ENCODE results near the gene MRPL52. TPM values are rescaled to one million over a fixed set of nuclear protein-coding genes. Genes with fewer than 3 reads are reported as not detected.
A peak's percentile ranks its signal among the peaks of the same experiment; 100 is the strongest.

Gene MRPL52
- total RNA-seq, 1 donor from 2014 or later = 137 TPM

GRCh38 chr14:22830443-22831010 is 840 bp downstream of the MRPL52 start:
- H3K4me3 Mint-ChIP-seq = peak overlapping the region; percentile 92
- peaks cover 24% of the 10 kb centered on the region for H3K4me1 Mint-ChIP-seq
- H3K9me3 Mint-ChIP-seq = no peaks in the 10 kb centered on the region
- H3K36me3 Mint-ChIP-seq (ENCODE audit: low read depth) = peaks cover 5% of the 10 kb centered on the region
- DNase-seq (ENCODE audit: low read depth, low spot score) = no peak
- H3K27me3 Mint-ChIP-seq (ENCODE audit: low read depth) = peaks cover 3% of the 10 kb centered on the region
- no peak for TF ChIP-seq CTCF (conservative IDR thresholded peaks at IDR 0.05)
- peak overlapping the region; percentile 97 for H3K27ac Mint-ChIP-seq (ENCODE audit: unreplicated experiment)

GRCh38 chr14:22835505-22835904 is 5.8 kb downstream of the MRPL52 start:
- no peak for DNase-seq (ENCODE audit: low read depth, low spot score)
- Mint-ChIP-seq H3K9me3 (no peaks in the 10 kb centered on the region), H3K4me3 (peak overlapping the region; percentile 95), H3K27ac (ENCODE audit: unreplicated experiment) (peak overlapping the region; percentile 2), H3K4me1 (peaks cover 39% of the 10 kb centered on the region), H3K27me3 (ENCODE audit: low read depth) (peaks cover 33% of the 10 kb centered on the region), H3K36me3 (ENCODE audit: low read depth) (peaks cover 13% of the 10 kb centered on the region)
- TF ChIP-seq CTCF (conservative IDR thresholded peaks at IDR 0.05) = no peak

GRCh38 chr14:22836301-22837113 is 6.8 kb downstream of the MRPL52 start, which contains the start of gene MMP14:
TSS of gene MMP14 (plus strand) at chr14:22836585. CDS start at chr14:22836818, 233 bp downstream.
- Mint-ChIP-seq H3K27me3 (ENCODE audit: low read depth) (peaks cover 33% of the 10 kb centered on the region), H3K4me1 (peaks cover 32% of the 10 kb centered on the region)

GRCh38 chr14:22837114-22837749 is 7.5 kb downstream of the MRPL52 start:
- Mint-ChIP-seq H3K36me3 (ENCODE audit: low read depth) (peaks cover 15% of the 10 kb centered on the region), H3K9me3 (no peaks in the 10 kb centered on the region), H3K27me3 (ENCODE audit: low read depth) (peaks cover 33% of the 10 kb centered on the region), H3K4me1 (peaks cover 31% of the 10 kb centered on the region), H3K4me3 (peak overlapping the region; percentile 95), H3K27ac (ENCODE audit: unreplicated experiment) (peak overlapping the region; percentile 99)
- no peak for TF ChIP-seq CTCF (conservative IDR thresholded peaks at IDR 0.05)
- DNase-seq (ENCODE audit: low read depth, low spot score) = peak; percentile 41

More at GRCh38 chr14:22836301-22837113, 6.8 kb downstream of the MRPL52 start, which contains the start of gene MMP14:
- Mint-ChIP-seq H3K27ac (ENCODE audit: unreplicated experiment) (peak within 1 kb of the TSS; percentile 99), H3K4me3 (peak within 1 kb of the TSS; percentile 95), H3K9me3 (no peaks in the 10 kb centered on the region), H3K36me3 (ENCODE audit: low read depth) (peaks cover 15% of the 10 kb centered on the region)
- peak; percentile 42 for TF ChIP-seq CTCF (conservative IDR thresholded peaks at IDR 0.05)
- peak; percentile 28 for DNase-seq (ENCODE audit: low read depth, low spot score)

- Mint-ChIP-seq H3K27me3 (ENCODE audit: low read depth) (peaks cover 33% of the 10 kb centered on the region), H3K9me3 (no peaks in the 10 kb centered on the region), H3K36me3 (ENCODE audit: low read depth) (peaks cover 15% of the 10 kb centered on the region), H3K27ac (ENCODE audit: unreplicated experiment) (peak overlapping the region; percentile 71), H3K4me1 (peaks cover 31% of the 10 kb centered on the region), H3K4me3 (peak overlapping the region; percentile 90)
- no peak for TF ChIP-seq CTCF (conservative IDR thresholded peaks at IDR 0.05)
- no peak for DNase-seq (ENCODE audit: low read depth, low spot score)
Observed at GRCh38 chr14:22837750-22838538, 8.3 kb downstream of the MRPL52 start.

Measured in neural crest cell (in vitro differentiated cells).